Head of caudate nucleus (tissue), 42 donors: ENCODE measurements around the gene RNF222.
A peak's percentile ranks its signal among the peaks of the same experiment; 100 is the strongest.
"Not testable (repeated sequence)": the region's sequence is repeated elsewhere in the genome, so short reads cannot be mapped to it uniquely, and the experiment has no call there.

ENCODE experiments used
- DNase-seq, 42 donors: peaks; one replicate each; pipeline versions ENCODE4 v3.0.0 to v3.0.0-alpha.2; 2020 to 2021; ENCODE audit warnings: mixed read lengths in 7 of 42
- intact Hi-C: fragments of 100-400 bp; cut with DNase I; formaldehyde crosslinking; loops from one replicate; pipeline ENCODE4 v1.15.0; 2022

The RNF222 gene

DNA sequence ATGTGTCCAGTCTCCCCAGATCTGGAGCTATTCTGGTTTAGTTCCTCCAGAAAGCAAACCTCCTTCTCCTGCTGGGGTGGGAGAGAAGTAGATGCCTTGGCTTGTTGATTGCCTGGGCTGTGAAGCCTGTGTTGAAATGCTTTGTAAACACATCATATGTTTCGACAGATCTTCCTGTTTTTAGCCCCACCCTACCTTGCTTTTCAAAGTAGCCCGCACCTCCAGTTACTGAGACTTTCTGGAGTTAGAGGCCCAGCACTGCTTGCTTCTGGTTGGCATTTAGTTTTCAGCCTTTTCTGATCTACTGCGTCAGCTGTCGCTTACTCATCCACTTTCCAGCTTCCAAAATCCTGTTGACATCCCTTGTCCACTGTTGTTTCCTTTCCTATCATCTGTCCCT lies 20.2 kb upstream of the RNF222 start:
- DNase-seq, result no peak
- intact Hi-C loops, result no loop called here

DNA sequence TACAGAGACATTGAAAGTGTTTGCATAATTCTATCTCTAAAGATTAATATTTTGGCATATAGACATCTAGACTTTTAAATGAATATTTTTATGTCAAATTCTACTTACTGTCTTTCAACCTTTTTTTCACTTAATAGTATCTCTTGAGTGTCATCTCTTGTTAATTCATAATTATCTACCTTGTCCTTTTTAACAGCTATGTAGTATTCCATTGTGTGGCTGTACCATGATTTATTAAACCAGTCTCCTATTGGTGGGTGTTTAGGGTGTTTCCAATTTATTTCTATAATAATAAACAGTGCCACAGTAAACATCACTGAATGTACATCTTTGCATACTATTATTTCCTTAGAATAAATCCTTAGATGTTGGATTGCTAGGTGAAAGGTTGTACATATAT lies 16.3 kb upstream of the RNF222 start:
- DNase-seq, result no peak
- intact Hi-C loops, result no loop called here

DNA sequence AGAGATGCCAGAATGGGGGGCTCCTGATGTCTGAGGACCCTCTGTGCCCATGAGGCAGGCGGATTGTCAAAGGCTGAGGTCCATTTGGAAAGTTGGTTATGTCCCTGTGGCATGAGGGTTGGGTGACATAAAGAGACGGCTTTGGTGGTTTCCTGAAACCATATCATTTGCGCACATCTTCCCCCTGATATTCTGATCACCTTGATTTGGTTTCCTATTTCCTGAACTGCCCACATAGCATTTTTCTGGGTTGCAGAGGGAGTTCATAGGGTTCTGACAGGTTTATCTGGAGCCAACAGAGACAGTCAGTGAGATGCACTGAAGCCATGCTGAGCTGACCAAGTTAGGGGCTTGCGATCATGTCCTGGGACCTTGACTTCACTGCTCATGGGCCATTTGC lies 15.7 kb upstream of the RNF222 start:
- intact Hi-C loops, result no loop called here
- DNase-seq, result no peak

DNA sequence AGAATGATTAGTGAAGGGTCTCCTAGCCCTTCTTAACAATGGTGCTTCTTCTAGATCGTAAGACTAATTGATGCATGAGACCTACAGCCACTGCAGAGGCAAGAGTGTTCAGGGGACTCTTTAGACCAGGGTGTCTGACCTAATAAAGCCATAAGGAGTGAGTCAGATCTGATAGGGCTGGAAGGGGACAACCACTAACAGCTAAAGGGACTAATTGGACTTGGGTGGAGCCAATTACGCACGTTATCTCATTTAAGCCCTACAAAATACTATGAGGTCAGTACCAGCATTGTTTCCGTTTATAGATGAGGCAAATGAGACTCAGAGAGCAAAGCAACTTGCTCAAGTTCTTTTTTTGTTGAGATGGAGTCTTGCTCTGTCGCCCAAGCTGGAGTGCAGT lies 14.5 kb upstream of the RNF222 start:
- intact Hi-C loops, result no loop called here

DNA sequence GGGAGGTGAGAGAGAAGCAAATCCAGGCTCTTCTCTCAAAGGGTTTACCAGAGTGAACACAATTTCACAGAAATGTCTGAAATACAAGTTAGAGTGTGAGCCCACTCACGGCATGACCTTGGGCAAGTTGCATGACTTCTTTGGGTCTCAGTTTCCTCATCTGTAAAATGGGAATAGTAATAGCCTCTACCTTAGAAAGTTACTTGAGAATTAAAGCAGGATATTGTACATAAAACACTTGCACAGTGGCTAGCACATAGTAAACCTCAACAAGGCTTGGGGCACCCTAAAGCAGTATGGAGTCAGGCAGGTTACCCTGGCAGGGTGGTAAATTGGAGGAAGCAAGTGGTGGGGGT lies 13.2 kb upstream of the RNF222 start:
- intact Hi-C loops, result loop anchor here (2.0 kb wide), 1 partner anchor 336 kb away; no protein-coding TSS in a partner anchor

More for the DNA sequence above, 14.5 kb upstream of the RNF222 start:
- DNase-seq, result no peak

DNA sequence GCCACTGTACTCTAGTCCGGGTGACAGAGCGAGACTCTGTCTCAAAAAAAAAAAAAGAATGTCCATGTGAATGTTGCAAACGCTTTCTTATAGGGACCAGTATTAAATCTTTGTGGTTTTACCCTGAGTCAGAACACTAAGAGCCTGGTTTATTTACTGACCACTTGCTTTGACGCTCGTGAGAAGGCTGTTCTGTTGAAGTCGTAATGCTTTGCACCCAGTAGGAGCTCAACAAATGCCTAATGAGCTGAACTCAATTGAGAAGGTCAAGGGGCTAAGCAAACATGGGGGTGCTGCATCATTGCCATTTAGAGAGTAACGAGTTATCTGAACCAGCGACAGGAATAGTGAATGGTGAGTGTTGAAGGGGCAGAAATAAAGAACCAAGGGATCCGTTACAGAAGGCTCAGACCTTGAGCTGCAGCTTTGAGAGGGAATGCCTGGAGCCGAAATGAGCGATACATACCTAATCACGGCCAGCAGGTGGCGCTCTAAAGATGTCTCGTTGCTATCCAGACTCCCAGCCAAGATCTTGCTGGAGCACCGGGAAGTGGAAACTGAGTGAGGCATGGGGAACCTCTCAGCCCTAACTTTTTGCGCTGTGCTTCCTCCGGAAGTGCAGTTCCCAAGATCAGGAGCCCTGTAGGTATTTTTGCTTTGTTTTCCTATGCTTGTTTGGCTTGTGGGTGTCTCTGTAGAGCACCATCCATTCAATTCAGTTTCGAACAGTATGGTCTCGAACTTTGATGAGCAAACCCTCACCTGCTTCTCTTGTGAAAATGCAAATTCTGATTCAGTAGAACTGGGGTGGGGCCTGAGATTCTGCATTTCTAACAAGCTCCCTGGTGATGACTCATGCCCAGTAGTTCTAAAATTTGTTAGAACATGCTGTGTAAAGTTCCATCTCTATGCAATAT lies 12.6 kb upstream of the RNF222 start:
- peak; percentile 82 to 97 (median 91) for DNase-seq
- intact Hi-C loops, result loop anchor here (2.0 kb wide), 1 partner anchor 337 kb away; no protein-coding TSS in a partner anchor

More for the DNA sequence above, 13.2 kb upstream of the RNF222 start:
- no peak for DNase-seq

DNA sequence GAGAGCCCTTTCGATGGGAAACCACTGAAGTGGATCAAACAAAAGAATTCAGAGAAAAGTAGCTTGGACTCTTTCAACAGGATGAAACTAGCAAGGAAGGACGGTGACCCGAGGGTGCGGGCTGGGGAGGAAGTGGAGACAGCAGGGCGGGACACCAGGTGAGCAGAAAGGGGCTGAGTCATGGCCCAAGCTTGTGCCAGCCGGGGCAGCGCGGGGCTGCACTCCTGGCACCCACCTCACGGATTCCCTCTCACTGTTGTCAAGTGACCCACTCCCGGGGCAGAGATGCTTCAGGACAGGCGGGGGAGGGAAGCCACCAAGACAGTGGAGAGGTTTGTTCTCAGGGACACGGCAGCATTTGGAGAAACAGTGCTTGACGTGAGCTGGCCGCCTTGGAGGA lies 10.7 kb upstream of the RNF222 start:
- DNase-seq, result no peak
- intact Hi-C loops, result no loop called here

DNA sequence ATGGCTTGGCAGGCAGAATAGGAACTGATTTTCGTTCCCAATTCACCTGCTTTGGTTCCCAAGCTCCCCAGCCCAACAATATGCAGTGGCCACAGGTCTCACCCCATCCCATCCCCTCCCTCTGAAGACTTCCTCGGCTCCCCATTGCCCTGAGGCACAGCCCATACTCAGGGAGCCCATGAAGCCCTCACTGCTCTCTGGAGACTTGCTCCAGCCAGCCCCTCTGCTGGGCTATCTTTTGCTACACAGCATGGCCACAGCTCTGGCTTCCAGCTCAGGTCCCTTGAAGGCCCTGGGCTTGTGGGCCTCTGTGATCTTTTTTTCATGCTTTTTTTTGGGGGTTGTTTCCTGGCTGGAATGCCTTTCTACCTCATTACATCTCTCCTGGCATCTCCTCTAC lies 8.5 kb upstream of the RNF222 start:
- DNase-seq, result no peak
- intact Hi-C loops, result no loop called here

DNA sequence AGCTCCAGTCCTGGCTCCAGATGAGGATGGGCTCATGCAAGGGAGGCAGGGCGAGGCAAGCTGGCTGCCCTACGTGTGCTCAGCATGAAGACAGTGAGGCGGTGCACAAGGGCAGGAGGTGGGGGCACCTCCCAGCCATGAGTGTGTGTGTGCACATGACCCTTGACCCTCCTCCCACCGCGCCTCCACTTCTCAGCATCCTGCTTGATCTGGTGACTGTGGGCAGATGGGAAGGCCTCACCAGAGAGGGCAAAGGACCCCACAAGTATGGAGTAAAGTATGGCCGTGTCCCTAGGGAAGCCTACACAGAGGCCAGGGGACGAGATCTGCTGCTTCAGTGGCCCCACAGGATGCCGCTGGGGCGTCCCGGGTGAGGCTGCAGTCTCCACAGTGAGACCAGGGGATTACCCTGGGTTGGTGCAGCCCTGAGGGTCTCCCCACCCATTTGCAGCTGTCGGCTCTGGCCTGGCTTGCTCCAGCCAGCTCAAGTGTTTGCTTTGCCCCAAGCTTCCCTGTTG lies 7.9 kb upstream of the RNF222 start:
- intact Hi-C loops, result no loop called here
- no peak for DNase-seq

DNA sequence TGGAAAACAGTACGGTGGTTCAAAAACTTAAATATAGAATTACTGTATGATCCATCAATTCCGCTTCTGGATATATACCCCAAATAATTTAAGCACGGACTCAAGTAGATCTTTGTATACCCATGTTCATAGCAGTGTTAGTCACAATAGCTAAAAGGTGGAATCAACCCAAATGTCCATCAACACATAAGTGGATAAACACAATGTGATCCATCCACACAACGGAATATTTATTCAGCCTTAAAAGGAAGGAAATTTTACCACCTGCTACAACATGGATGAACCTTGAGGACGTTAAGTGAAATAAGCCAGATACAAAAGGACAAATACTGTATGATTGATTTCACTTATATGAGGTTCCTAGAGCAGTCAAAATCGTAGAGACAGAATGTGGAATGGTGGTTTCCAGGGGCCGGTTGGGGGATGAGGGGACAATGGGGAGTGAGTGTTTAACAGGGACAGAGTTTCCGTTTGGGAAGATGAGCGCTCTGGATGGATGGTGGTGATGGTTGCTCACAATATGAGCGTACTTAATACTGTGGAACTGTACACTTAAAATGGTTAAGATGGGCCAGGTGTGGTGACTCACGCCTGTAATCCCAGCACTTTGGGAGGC lies 5.4 kb upstream of the RNF222 start:
- DNase-seq, result no peak
- intact Hi-C loops, result no loop called here

DNA sequence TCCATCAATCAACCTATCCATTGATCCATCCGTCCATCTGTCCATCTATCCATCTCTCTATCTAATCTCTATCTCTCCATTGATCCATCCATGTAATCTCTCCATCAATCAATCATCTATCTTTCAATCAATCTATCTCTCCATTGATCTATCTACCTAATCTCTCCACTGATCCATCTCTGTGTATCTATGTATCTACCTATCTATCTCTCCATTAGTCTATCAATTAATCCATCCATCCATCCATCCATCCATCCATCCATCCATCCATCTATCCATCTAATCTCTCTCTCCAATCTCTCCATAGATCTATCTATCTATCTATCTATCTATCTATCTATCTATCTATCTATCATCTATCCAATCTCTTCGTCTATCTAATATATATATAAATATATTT lies 3.5 kb upstream of the RNF222 start:
- DNase-seq, result no peak
- intact Hi-C loops, result no loop called here

DNA sequence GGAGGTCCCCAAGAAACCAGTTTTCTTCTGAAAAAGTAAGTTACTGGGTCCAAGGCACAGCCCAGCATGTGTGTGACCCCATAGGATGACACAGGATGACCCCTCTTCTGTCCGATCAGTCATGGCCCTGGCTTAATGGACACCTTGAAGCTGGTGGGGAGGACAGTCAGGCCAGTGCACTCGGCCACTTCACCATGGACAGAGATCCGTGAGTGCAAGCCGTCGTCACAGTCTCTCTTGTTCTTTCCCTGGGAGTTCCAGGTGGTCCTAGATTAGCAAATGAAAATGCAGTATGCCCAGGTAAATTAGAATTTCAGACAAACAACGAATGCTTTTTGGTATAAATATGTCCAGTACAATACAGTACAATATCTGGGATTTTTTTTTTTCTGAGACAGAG lies 1.4 kb upstream of the RNF222 start:
- DNase-seq, result no peak
- intact Hi-C loops, result no loop called here

DNA sequence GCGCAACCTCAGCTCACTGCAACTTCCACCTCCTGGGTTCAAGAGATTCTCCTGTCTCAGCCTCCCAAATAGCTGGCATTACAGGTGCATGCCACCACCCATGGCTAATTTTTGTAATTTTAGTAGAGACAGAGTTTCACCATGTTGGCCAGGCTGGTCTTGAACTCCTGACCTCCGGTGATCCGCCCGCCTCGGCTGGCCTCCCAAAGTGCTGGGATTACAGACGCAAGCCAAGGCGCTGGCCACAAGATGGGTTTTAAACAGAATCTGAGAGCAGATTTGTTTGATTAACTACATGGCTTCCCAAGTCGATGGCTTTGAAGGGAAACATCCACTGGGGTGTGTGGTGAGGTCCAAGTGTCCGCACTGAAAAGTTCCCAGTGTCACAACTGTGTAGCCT lies 3.1 kb downstream of the RNF222 start:
- DNase-seq, intact Hi-C loops: not testable (repeated sequence)

DNA sequence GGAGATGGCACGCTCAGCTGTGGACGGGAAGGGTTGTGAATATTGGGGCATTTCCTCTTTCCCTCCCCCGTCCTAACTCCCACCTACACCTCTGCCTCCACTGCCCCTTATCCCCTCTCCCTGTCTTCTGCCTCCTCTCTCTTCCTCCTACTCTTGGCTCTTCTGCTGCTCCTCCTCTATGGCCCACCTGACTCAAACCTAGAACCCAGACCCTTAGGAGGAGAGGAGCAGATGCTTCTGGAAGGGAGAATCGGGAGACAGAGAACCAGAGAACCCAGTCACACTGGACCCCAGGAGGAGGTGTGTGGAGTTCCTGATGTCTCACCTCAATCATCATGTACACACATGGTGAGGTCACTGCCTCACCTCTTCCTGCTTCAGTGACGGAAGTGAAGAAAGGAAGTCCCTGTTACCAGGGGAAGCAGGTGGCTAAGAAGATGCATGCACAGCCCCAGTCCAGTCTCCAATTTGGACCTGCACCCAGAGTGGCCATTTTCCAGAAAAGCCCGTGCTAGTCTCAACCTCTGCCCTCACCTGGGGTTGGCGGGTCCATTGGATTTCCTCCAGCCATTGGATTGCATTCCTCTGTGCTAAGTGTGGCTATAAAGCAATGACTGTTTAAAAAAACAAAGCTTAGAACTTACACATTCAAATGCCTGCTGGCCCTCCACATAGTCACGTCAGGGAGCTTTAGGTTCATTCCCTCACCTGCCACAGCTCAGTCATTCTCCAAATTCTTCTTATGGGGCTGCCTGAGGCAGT lies 4.0 kb downstream of the RNF222 start:
- DNase-seq, result no peak
- intact Hi-C loops, result no loop called here

DNA sequence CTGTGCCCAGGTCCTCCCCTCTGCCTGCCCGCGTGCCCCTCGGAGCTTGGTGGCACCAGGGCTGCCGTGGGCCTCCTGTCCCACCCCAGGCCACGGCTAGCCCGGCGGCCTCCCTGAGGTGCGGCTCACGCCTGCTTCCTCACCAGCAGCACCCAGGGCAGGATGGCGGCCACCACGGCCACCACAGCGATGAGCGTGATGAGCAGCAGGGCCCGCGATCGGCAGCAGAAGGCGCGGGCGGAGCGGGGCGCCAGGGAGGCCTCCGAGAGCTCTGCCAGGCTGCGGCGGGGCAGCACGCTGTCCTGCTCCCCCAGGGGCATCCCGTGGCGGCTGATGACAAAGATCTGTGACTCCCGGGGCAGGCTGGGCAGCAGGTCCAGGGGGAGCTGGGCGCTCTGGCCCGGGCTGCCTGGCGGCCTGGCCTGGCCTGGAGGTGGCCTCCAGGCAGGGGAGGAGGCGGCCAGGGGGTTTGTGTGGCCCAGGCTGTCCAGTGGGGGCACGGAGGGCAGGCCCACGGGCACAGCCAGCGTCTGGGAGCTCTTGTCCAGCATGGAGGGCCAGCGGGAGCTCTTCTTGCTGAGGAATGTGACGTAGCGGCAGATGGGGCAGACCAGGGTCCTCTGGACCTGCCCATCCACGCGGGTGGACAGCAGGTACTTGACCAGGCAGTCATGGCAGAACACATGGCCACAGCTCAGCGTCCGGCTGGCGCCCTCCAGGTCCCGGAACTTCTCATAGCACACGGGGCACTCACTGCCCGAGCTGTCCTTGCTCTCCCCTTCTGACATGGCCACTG lies 4.8 kb downstream of the RNF222 start:
- intact Hi-C loops, result no loop called here
- DNase-seq, result no peak

DNA sequence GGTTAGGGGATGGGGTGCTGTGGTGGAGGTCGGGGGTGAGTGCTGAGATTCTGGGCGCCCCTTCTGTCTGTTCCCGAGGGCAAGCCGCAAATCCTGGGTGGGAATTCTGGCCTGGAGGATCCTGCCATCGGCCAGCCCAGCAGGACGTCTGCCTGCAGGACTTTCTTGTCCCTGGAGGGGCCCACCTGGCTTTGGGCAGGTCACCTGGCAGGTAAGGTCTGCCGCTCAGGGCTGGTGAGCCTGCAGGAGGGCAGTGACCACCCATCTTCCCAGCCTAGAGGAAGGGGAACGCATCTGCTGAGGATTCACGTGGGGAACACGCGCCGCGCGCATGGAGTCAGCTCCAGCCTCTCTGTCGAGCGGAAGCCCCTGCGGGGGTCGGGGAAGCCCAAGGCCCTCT lies 5.4 kb downstream of the RNF222 start:
- intact Hi-C loops, result no loop called here
- DNase-seq, result no peak

DNA sequence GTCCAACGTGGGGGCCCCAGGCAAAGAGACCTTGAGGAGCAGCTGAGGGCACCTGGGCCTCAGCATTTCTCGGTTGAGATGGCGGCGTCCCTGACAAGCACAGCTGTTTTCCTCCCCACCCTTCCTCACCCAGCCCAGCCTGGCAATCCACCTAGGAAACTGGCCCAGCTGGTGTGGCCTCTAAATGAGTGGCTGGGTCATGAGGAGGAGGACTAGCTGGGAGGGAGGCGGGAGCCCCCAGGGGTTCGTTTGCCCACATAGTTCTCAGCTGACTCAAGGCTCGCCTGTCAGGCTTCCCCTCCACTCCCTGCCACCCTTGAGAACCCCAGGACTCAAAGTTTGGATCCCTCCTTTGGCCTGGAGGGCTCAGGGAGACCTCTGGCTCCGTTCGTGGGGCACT lies 5.9 kb downstream of the RNF222 start:
- intact Hi-C loops, result no loop called here
- no peak for DNase-seq

DNA sequence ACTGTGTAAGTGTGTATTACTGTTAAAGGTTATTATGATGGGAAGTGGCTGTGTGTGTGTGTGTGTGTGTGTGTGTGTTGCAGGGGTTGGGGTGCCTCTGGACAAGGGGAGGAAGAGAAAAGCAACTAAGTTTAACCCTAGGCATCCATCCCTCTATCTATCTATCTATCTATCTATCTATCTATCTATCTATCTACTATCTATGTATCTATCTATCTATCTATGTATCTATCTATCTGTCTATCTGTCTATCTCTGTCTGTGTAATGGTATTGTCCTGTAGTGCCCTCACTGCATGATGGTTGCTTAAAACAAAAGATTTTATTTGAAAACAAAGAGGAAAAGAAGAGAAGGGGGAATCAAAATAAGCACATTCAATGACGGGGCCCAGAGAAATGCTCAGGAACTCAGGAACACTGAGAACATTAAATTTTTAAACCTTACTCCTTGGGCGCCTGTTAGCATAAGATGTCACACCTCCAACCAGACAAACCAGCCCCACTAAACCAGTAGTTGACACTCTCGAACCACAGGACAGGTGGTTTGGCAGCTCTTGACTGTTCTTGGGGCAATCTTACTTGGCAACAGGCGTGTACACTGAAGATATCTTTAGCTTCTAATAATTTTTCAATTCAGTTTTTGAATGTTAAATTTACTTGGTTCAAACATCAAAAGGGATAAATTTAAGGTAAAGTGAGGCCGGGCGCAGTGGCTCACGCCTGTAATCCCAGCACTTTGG lies 9.5 kb downstream of the RNF222 start:
- DNase-seq, result no peak
- intact Hi-C loops, result no loop called here
